Astrocyte of the spinal cord (primary cell): ENCODE measurements around the gene FBXL13.
"Not testable (repeated sequence)": the region's sequence is repeated elsewhere in the genome, so short reads cannot be mapped to it uniquely, and the experiment has no call there.

Source experiments
- DNase-seq: peaks from one replicate; pipeline ENCODE4 v3.0.0; 2011; ENCODE audit warnings: low read depth, low spot score
- H3K4me3 ChIP-seq: 2 replicates; pipeline ENCODE4 v1.5.1; 2011; ENCODE audit warnings: low read depth, mild to moderate bottlenecking, low read length, moderate library complexity
- CTCF ChIP-seq: IDR thresholded peaks from 2 replicates; pipeline ENCODE4 v1.5.1; 2012; ENCODE audit warnings: low read depth, mild to moderate bottlenecking, low read length, inconsistent platforms
- in situ Hi-C: cut with HindIII; loops from 2 replicates; pipeline ENCODE4 v1.10.0; 2017; ENCODE audit warnings: low sequenced_read_pairs

FBXL13 gene

GRCh38 chr7:102976493-102976892 lies 98.1 kb downstream of the FBXL13 start:
- no peak for TF ChIP-seq CTCF
- in situ Hi-C loops: no loop called here
- no peak overlapping the region for H3K4me3 ChIP-seq
- no peak for DNase-seq

- no peak for DNase-seq
- H3K4me3 ChIP-seq: no peak overlapping the region
- in situ Hi-C loops: no loop called here
- TF ChIP-seq CTCF: no peak
These were observed 98.7 kb downstream of the FBXL13 start for GRCh38 chr7:102975854-102976253.

DNA sequence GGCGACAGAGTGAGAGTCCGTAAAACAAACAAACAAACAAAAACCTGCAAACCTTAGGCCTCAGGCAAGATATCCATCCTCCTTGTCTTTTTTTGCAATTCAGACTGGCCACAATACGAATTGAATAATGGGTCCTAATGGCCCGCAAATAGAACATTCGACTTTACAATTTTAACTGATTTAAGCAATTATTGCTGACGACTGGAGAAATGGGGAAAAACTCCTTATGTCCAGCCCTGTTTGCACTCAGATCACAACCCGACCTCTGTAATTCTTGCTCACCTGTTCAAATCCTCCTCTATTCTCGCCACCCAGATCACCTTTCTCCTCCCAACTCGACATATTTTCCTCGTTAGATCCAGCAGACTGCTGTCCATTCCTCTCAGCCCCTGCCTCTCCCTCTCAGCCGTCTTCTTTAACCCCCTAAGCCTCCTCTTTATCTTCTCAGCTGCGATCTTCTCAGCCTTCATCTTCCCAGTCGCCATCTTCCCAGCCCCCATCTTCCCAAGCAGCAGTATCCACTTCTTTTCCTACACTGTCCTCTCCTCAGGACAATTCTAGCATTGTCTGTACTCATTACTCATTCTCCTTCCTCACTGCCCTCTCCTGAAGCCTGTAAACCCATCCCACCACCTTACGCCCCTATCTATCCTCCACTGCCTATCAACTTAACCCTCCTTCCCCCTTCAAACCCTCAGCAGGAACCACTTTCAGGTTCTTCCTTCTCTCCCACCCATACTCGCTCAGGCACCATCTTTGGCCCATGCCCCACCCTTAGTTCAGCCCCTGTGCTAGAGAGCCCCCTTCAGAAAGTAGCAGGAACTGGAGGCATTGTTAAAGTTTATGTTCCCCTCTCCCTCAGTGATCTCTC lies 100.0 kb downstream of the FBXL13 start:
- no peak for TF ChIP-seq CTCF
- no peak for DNase-seq
- no peak overlapping the region for H3K4me3 ChIP-seq
- in situ Hi-C loops: no loop called here

DNA sequence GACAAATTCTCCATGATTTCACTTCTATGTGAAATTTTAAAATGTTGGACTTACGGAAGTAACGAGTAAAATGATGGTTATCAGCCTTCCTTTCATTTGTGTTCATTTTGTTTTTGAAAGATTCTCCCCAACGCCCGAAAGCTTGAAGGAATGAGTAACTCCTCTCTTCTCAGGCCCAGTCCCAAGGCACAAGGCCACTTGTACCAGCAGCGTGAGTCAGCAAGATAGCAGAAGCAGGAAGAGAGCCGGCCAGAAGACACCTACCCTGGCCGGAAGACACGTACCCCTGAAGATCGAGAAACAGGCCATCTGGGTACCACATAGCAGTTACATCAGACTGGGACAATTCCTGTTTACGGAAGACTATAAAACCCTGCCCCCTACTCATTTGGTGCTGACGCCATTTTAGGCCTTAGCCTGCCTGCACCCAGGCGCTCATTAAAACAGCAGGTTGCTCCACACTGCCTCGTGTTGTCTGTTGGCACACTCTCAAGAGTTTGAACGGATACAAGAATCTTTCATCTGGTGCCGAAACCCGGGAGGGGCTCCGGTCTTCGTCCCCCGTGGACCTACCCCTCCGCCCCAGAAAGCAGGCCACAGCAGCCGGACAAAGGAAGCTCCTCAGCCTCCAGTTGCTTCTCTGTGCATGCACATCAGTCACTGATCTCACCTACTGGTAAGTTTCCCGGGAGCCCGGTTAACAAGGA lies 101.3 kb downstream of the FBXL13 start:
- no peak overlapping the region for H3K4me3 ChIP-seq
- TF ChIP-seq CTCF: no peak
- in situ Hi-C loops: no loop called here
- no peak for DNase-seq

- TF ChIP-seq CTCF: no peak
- DNase-seq: peak; percentile 29
- in situ Hi-C loops: no loop called here
- no peak overlapping the region for H3K4me3 ChIP-seq
These were observed 106.8 kb downstream of the FBXL13 start for GRCh38 chr7:102967798-102968197.

DNA sequence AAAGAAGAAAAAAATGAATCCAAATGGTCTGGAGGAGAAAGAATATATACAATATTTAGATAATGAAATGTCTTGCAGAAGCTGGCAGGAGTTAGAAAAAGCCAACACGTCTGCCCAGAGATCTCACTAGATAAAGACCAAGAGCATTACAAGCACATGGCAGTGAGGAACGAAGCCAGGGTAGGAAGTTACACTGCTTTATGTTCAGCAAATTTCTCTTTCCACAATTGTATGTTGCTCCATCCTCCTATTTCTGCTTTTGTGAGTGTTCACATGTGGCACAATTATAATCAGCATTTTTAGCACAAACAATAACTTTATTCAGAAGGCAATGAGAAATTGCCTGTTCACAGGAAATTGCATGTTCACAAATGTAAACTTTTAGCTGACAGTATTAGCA lies 108.1 kb downstream of the FBXL13 start:
- in situ Hi-C loops: no loop called here
- no peak for TF ChIP-seq CTCF
- H3K4me3 ChIP-seq: no peak overlapping the region
- DNase-seq: no peak

- in situ Hi-C loops, DNase-seq, H3K4me3 ChIP-seq: not testable (repeated sequence)
These were observed 112.6 kb downstream of the FBXL13 start for GRCh38 chr7:102961993-102962392.

- DNase-seq, in situ Hi-C loops, H3K4me3 ChIP-seq: not testable (repeated sequence)
These were observed 116.6 kb downstream of the FBXL13 start for GRCh38 chr7:102958004-102958403.

GRCh38 chr7:102954359-102954758 lies 120.2 kb downstream of the FBXL13 start:
- DNase-seq, in situ Hi-C loops, H3K4me3 ChIP-seq: not testable (repeated sequence)
